ENCODE results near the gene ATP8B4. TPM values are rescaled to one million over a fixed set of nuclear protein-coding genes. Genes with fewer than 3 reads are reported as not detected.

Gene ATP8B4
- total RNA-seq, 6 donors from 2014 or later, result 2.2 to 9.4 (median 5.4) TPM

GRCh38 chr15:50067254-50067653 lies 51.8 kb downstream of the ATP8B4 start:
- H3K4me3 ChIP-seq, result no peak overlapping the region
- H3K4me1 ChIP-seq, result no peaks in the 10 kb centered on the region
- no peaks in the 10 kb centered on the region for H3K27me3 ChIP-seq
- H3K9me3 ChIP-seq, result no peaks in the 10 kb centered on the region
- TF ChIP-seq CTCF (IDR thresholded peaks at IDR 0.05) (no peak), POLR2AphosphoS5 (IDR thresholded peaks at IDR 0.05) (no peak), POLR2A (IDR thresholded peaks at IDR 0.05) (no peak)
- WGBS, 2 donors, result 18 to 23% methylated on average over 1 of the region's 1 CpG
- no peak for DNase-seq
- ATAC-seq (ENCODE audit: low FRiP score in 2 of 2), result no peak
- peak overlapping the region in 1 of 4 donors; percentile 9 for H3K27ac ChIP-seq
- no peaks in the 10 kb centered on the region for H3K36me3 ChIP-seq

GRCh38 chr15:50066666-50067065 lies 52.4 kb downstream of the ATP8B4 start:
- H3K27me3 ChIP-seq, result no peaks in the 10 kb centered on the region
- H3K27ac ChIP-seq, result peak overlapping the region in 1 of 4 donors; percentile 9
- H3K4me3 ChIP-seq, result no peak overlapping the region
- H3K4me1 ChIP-seq, result no peaks in the 10 kb centered on the region
- WGBS, 2 donors, result 51 to 67% methylated on average over 4 of the region's 4 CpGs
- ATAC-seq (ENCODE audit: low FRiP score in 2 of 2) (no peak), DNase-seq (no peak)
- TF ChIP-seq POLR2AphosphoS5 (IDR thresholded peaks at IDR 0.05) (no peak), EP300 (IDR thresholded peaks at IDR 0.05) (no peak), POLR2A (IDR thresholded peaks at IDR 0.05) (no peak), CTCF (IDR thresholded peaks at IDR 0.05) (no peak)
- H3K36me3 ChIP-seq, result no peaks in the 10 kb centered on the region
- no peaks in the 10 kb centered on the region for H3K9me3 ChIP-seq

- 48 to 61% methylated on average over 2 of the region's 2 CpGs for WGBS, 2 donors
- H3K9me3 ChIP-seq, result no peaks in the 10 kb centered on the region
- TF ChIP-seq CTCF (IDR thresholded peaks at IDR 0.05) (no peak), POLR2A (IDR thresholded peaks at IDR 0.05) (no peak), POLR2AphosphoS5 (IDR thresholded peaks at IDR 0.05) (no peak), EP300 (IDR thresholded peaks at IDR 0.05) (no peak)
- DNase-seq (no peak), ATAC-seq (ENCODE audit: low FRiP score in 2 of 2) (peak in 1 of 2 donors; percentile 76)
- no peaks in the 10 kb centered on the region for H3K27me3 ChIP-seq
- no peak overlapping the region for H3K4me3 ChIP-seq
- no peaks in the 10 kb centered on the region for H3K36me3 ChIP-seq
- H3K4me1 ChIP-seq, result no peaks in the 10 kb centered on the region
- no peak overlapping the region for H3K27ac ChIP-seq
Observed at GRCh38 chr15:50066202-50066601, 52.8 kb downstream of the ATP8B4 start.

GRCh38 chr15:50065279-50065678 lies 53.8 kb downstream of the ATP8B4 start:
- H3K36me3 ChIP-seq, result no peaks in the 10 kb centered on the region
- ATAC-seq (ENCODE audit: low FRiP score in 2 of 2) (no peak), DNase-seq (no peak)
- 49 to 53% methylated on average over 2 of the region's 2 CpGs for WGBS, 2 donors
- H3K4me1 ChIP-seq, result no peaks in the 10 kb centered on the region
- no peaks in the 10 kb centered on the region for H3K9me3 ChIP-seq
- TF ChIP-seq CTCF (IDR thresholded peaks at IDR 0.05), result no peak
- no peak for TF ChIP-seq POLR2AphosphoS5 (IDR thresholded peaks at IDR 0.05)
- TF ChIP-seq EP300 (IDR thresholded peaks at IDR 0.05), result no peak
- no peak for TF ChIP-seq POLR2A (IDR thresholded peaks at IDR 0.05)
- H3K27me3 ChIP-seq, result no peaks in the 10 kb centered on the region
- no peak overlapping the region for H3K27ac ChIP-seq
- H3K4me3 ChIP-seq, result no peak overlapping the region

GRCh38 chr15:50064673-50065072 lies 54.4 kb downstream of the ATP8B4 start:
- Histone ChIP-seq H3K27ac (no peak overlapping the region), H3K36me3 (no peaks in the 10 kb centered on the region), H3K9me3 (no peaks in the 10 kb centered on the region), H3K27me3 (no peaks in the 10 kb centered on the region), H3K4me3 (no peak overlapping the region), H3K4me1 (no peaks in the 10 kb centered on the region)
- no peak for DNase-seq
- 50 to 53% methylated on average over 4 of the region's 4 CpGs for WGBS, 2 donors
- ATAC-seq (ENCODE audit: low FRiP score in 2 of 2), result no peak
- no peak for TF ChIP-seq CTCF (IDR thresholded peaks at IDR 0.05)
- no peak for TF ChIP-seq POLR2AphosphoS5 (IDR thresholded peaks at IDR 0.05)
- TF ChIP-seq POLR2A (IDR thresholded peaks at IDR 0.05), result no peak
- TF ChIP-seq EP300 (IDR thresholded peaks at IDR 0.05), result no peak

Measured in upper lobe of left lung (tissue), 6 donors.